Hindlimb muscle (tissue), 1 donor: ENCODE results near the gene IRF7. TPM values are rescaled to one million over a fixed set of nuclear protein-coding genes. Genes with fewer than 3 reads are reported as not detected.
"Not testable (repeated sequence)": the region's sequence is repeated elsewhere in the genome, so short reads cannot be mapped to it uniquely, and the experiment has no call there.

Source experiments
- DNase-seq: peaks from one replicate; pipeline ENCODE4 v3.0.0-alpha.2; 2013
- polyA plus RNA-seq: library from polyadenylated mRNA; unstranded; fragments of 120-200 nt; gene quantifications from one replicate; pipeline ENCODE4 v1.2.1, GENCODE V29; 2013; ENCODE audit not compliant: insufficient read length

The IRF7 gene
- polyA plus RNA-seq, result 17.5 TPM

GRCh38 chr11:615504-616319 lies at the start of gene IRF7:
TSS of gene IRF7 (minus strand) at chr11:615950. CDS start at chr11:615364, 586 bp downstream.
- peak; percentile 94 for DNase-seq

- DNase-seq, result peak; percentile 34
Observed at GRCh38 chr11:665062-665703, 49.4 kb upstream of the IRF7 start.

- no peak for DNase-seq
Observed at GRCh38 chr11:662689-663274, 47.0 kb upstream of the IRF7 start.

- no peak for DNase-seq
Observed at GRCh38 chr11:660681-661444, 45.1 kb upstream of the IRF7 start.

- no peak for DNase-seq
Observed at GRCh38 chr11:660281-660680, 44.5 kb upstream of the IRF7 start.

GRCh38 chr11:659532-660085 lies 43.9 kb upstream of the IRF7 start:
- DNase-seq, result no peak

GRCh38 chr11:657691-658126 lies 42.0 kb upstream of the IRF7 start:
- no peak for DNase-seq

- no peak for DNase-seq
Observed at GRCh38 chr11:656866-657265, 41.1 kb upstream of the IRF7 start.

GRCh38 chr11:656426-656825 lies 40.7 kb upstream of the IRF7 start:
- DNase-seq, result no peak

- DNase-seq, result no peak
Observed at GRCh38 chr11:655036-655726, 39.4 kb upstream of the IRF7 start.

- DNase-seq, result not testable (repeated sequence)
Observed at GRCh38 chr11:654444-654843, 38.7 kb upstream of the IRF7 start.

GRCh38 chr11:653837-654236 lies 38.1 kb upstream of the IRF7 start:
- DNase-seq, result no peak

GRCh38 chr11:653136-653535 lies 37.4 kb upstream of the IRF7 start:
- DNase-seq, result not testable (repeated sequence)

GRCh38 chr11:650482-650881 lies 34.7 kb upstream of the IRF7 start:
- DNase-seq, result no peak

GRCh38 chr11:647672-648158 lies 32.0 kb upstream of the IRF7 start:
- not testable (repeated sequence) for DNase-seq

GRCh38 chr11:646214-646613 lies 30.5 kb upstream of the IRF7 start:
- no peak for DNase-seq

- no peak for DNase-seq
Observed at GRCh38 chr11:645536-645935, 29.8 kb upstream of the IRF7 start.

GRCh38 chr11:643849-644738 lies 28.3 kb upstream of the IRF7 start:
- no peak for DNase-seq

- DNase-seq, result no peak
Observed at GRCh38 chr11:643366-643765, 27.6 kb upstream of the IRF7 start.

GRCh38 chr11:641806-642370 lies 26.1 kb upstream of the IRF7 start:
- no peak for DNase-seq
